ENCODE data around the gene POLR1C. TPM values are rescaled to one million over a fixed set of nuclear protein-coding genes. Genes with fewer than 3 reads are reported as not detected.
A peak's percentile ranks its signal among the peaks of the same experiment; 100 is the strongest.
"Not testable (repeated sequence)": the region's sequence is repeated elsewhere in the genome, so short reads cannot be mapped to it uniquely, and the experiment has no call there.

Gene POLR1C, protein sequence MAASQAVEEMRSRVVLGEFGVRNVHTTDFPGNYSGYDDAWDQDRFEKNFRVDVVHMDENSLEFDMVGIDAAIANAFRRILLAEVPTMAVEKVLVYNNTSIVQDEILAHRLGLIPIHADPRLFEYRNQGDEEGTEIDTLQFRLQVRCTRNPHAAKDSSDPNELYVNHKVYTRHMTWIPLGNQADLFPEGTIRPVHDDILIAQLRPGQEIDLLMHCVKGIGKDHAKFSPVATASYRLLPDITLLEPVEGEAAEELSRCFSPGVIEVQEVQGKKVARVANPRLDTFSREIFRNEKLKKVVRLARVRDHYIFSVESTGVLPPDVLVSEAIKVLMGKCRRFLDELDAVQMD
- total RNA-seq = 22.7 TPM

- H3K27me3 ChIP-seq (ENCODE audit: insufficient read depth, low read length) = no peaks in the 10 kb centered on the region
- H3K9me3 ChIP-seq (ENCODE audit: low read depth, low read length) = no peaks in the 10 kb centered on the region
- peak within 1 kb of the TSS; percentile 85 for H3K4me3 ChIP-seq (ENCODE audit: low read length)
- peaks cover 37% of the 10 kb centered on the region for H3K4me1 ChIP-seq (ENCODE audit: insufficient read depth, low read length)
These were observed at the start of gene POLR1C, which contains the start of gene YIPF3 for GRCh38 chr6:43516697-43517504. Gene POLR1C, plus strand, starts transcription at chr6:43517089. Its CDS starts 21 bp downstream, at chr6:43517110. Gene YIPF3, minus strand, starts transcription at chr6:43516926. Its CDS starts 119 bp downstream, at chr6:43516807.

DNA sequence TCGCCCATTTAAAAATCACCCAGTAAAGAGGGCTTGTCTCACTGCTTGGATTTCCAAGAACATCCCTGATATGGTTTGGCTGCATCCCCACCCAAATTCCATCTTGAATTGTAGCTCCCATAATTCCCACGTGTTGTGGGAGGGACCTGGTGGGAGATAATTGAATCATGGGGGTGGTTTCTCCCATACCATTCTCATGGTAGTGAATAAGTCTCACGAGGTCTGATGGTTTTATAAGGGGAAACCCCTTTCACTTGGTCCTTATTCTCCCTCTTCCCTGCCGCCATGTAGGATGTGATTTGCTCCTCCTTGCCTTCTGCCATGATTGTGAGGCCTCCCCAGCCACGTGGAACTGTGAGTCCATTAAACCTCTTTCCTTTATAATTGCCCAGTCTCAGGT lies 49.6 kb upstream of the POLR1C start:
- peaks cover 11% of the 10 kb centered on the region for H3K27me3 ChIP-seq (ENCODE audit: insufficient read depth, low read length)
- H3K4me1 ChIP-seq (ENCODE audit: insufficient read depth, low read length); H3K9me3 ChIP-seq (ENCODE audit: low read depth, low read length); H3K4me3 ChIP-seq (ENCODE audit: low read length): not testable (repeated sequence)

GRCh38 chr6:43467752-43468151 lies 49.1 kb upstream of the POLR1C start:
- Histone ChIP-seq H3K4me1 (ENCODE audit: insufficient read depth, low read length) (no peaks in the 10 kb centered on the region), H3K9me3 (ENCODE audit: low read depth, low read length) (no peaks in the 10 kb centered on the region), H3K27me3 (ENCODE audit: insufficient read depth, low read length) (peaks cover 8% of the 10 kb centered on the region), H3K4me3 (ENCODE audit: low read length) (no peak overlapping the region)

GRCh38 chr6:43468240-43468639 lies 48.6 kb upstream of the POLR1C start:
- Histone ChIP-seq H3K4me3 (ENCODE audit: low read length) (no peak overlapping the region), H3K9me3 (ENCODE audit: low read depth, low read length) (no peaks in the 10 kb centered on the region), H3K4me1 (ENCODE audit: insufficient read depth, low read length) (no peaks in the 10 kb centered on the region), H3K27me3 (ENCODE audit: insufficient read depth, low read length) (peaks cover 5% of the 10 kb centered on the region)

GRCh38 chr6:43468748-43469681 lies 47.9 kb upstream of the POLR1C start:
- Histone ChIP-seq H3K9me3 (ENCODE audit: low read depth, low read length) (no peaks in the 10 kb centered on the region), H3K4me1 (ENCODE audit: insufficient read depth, low read length) (no peaks in the 10 kb centered on the region), H3K27me3 (ENCODE audit: insufficient read depth, low read length) (no peaks in the 10 kb centered on the region)

DNA sequence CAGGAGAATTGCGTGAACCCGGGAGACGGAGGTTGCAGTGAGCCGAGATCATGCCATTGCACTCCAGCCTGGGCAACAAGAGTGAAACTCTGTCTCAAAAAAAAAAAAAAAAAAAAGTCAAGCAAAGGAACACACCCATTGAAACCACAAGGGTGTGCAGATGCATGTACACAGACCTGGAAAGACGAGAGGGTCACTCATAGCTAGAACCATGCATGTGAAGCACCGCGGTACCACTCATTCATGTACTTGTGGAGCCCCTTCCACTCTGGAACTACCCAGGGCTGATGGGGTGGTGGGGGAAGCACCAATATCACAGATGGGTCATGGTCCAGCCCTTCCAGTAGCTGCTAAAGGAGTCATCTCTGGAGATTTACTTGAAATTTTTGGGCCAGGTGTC lies 46.9 kb upstream of the POLR1C start:
- Histone ChIP-seq H3K27me3 (ENCODE audit: insufficient read depth, low read length) (no peaks in the 10 kb centered on the region), H3K4me1 (ENCODE audit: insufficient read depth, low read length) (no peaks in the 10 kb centered on the region), H3K4me3 (ENCODE audit: low read length) (no peak overlapping the region), H3K9me3 (ENCODE audit: low read depth, low read length) (no peaks in the 10 kb centered on the region)

More at GRCh38 chr6:43468748-43469681, 47.9 kb upstream of the POLR1C start:
- no peak overlapping the region for H3K4me3 ChIP-seq (ENCODE audit: low read length)

- Histone ChIP-seq H3K9me3 (ENCODE audit: low read depth, low read length) (no peaks in the 10 kb centered on the region), H3K27me3 (ENCODE audit: insufficient read depth, low read length) (no peaks in the 10 kb centered on the region), H3K4me3 (ENCODE audit: low read length) (no peak overlapping the region), H3K4me1 (ENCODE audit: insufficient read depth, low read length) (no peaks in the 10 kb centered on the region)
These were observed 45.5 kb upstream of the POLR1C start for GRCh38 chr6:43471399-43471798.

GRCh38 chr6:43472515-43472914 lies 44.4 kb upstream of the POLR1C start:
- Histone ChIP-seq H3K27me3 (ENCODE audit: insufficient read depth, low read length) (no peaks in the 10 kb centered on the region), H3K4me3 (ENCODE audit: low read length) (no peak overlapping the region), H3K4me1 (ENCODE audit: insufficient read depth, low read length) (peaks cover 5% of the 10 kb centered on the region), H3K9me3 (ENCODE audit: low read depth, low read length) (no peaks in the 10 kb centered on the region)

GRCh38 chr6:43475516-43475915 lies 41.4 kb upstream of the POLR1C start:
- H3K9me3 ChIP-seq (ENCODE audit: low read depth, low read length) = no peaks in the 10 kb centered on the region
- H3K27me3 ChIP-seq (ENCODE audit: insufficient read depth, low read length) = no peaks in the 10 kb centered on the region
- no peak overlapping the region for H3K4me3 ChIP-seq (ENCODE audit: low read length)
- H3K4me1 ChIP-seq (ENCODE audit: insufficient read depth, low read length) = peaks cover 16% of the 10 kb centered on the region

GRCh38 chr6:43476746-43477145 lies 40.1 kb upstream of the POLR1C start:
- H3K27me3 ChIP-seq (ENCODE audit: insufficient read depth, low read length) = no peaks in the 10 kb centered on the region
- no peaks in the 10 kb centered on the region for H3K9me3 ChIP-seq (ENCODE audit: low read depth, low read length)
- H3K4me3 ChIP-seq (ENCODE audit: low read length) = peak overlapping the region; percentile 53
- peaks cover 16% of the 10 kb centered on the region for H3K4me1 ChIP-seq (ENCODE audit: insufficient read depth, low read length)

- H3K9me3 ChIP-seq (ENCODE audit: low read depth, low read length) = no peaks in the 10 kb centered on the region
- H3K4me1 ChIP-seq (ENCODE audit: insufficient read depth, low read length) = peaks cover 16% of the 10 kb centered on the region
- H3K27me3 ChIP-seq (ENCODE audit: insufficient read depth, low read length) = no peaks in the 10 kb centered on the region
- H3K4me3 ChIP-seq (ENCODE audit: low read length) = peak within 1 kb of the TSS; percentile 53
These were observed 39.5 kb upstream of the POLR1C start, which contains the start of gene TJAP1 for GRCh38 chr6:43477235-43478007. Gene TJAP1, plus strand, starts transcription at chr6:43477570. Its CDS starts 21,432 bp downstream, at chr6:43499002.

DNA sequence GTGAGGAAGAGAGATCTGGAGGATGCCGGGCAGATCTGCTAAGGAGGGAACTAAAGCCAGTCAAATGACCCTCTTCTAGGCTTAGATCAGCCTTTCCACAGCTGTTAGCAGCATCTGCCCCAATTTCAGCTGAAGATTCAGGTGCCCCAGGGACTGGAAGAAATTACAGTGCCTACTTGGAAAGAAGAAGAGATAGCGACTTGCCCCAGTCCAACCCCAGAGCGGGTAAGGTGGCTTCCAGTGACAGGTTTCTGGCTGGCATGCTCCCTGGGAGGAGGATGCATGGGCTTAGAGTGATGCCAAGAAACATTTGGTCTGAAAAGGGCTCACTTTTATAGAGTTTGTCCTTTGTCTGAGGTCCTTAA lies 38.9 kb upstream of the POLR1C start:
- no peaks in the 10 kb centered on the region for H3K27me3 ChIP-seq (ENCODE audit: insufficient read depth, low read length)
- H3K4me1 ChIP-seq (ENCODE audit: insufficient read depth, low read length) = peaks cover 16% of the 10 kb centered on the region
- no peaks in the 10 kb centered on the region for H3K9me3 ChIP-seq (ENCODE audit: low read depth, low read length)
- peak overlapping the region; percentile 53 for H3K4me3 ChIP-seq (ENCODE audit: low read length)

DNA sequence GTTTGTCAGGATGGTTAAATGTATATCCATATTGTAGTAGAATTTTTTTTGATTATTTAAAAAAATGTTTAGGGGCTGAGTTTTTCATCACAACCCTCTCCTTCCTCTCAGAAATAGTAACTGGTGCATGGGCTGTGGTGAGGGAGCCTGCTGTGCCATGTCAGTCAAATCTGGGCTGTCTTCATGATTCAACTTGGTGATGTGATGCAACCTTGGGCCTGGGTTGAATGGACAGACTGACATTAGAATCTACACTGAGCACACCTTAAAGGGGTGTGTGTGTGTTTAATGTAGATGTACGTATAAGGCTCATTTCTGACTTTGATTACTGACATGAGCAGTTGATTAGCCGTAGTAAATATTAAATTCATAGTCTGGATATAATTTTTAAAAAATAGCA lies 35.8 kb upstream of the POLR1C start:
- Histone ChIP-seq H3K4me1 (ENCODE audit: insufficient read depth, low read length) (peaks cover 16% of the 10 kb centered on the region), H3K27me3 (ENCODE audit: insufficient read depth, low read length) (no peaks in the 10 kb centered on the region), H3K4me3 (ENCODE audit: low read length) (no peak overlapping the region), H3K9me3 (ENCODE audit: low read depth, low read length) (no peaks in the 10 kb centered on the region)

- peaks cover 15% of the 10 kb centered on the region for H3K4me1 ChIP-seq (ENCODE audit: insufficient read depth, low read length)
- no peaks in the 10 kb centered on the region for H3K27me3 ChIP-seq (ENCODE audit: insufficient read depth, low read length)
- H3K4me3 ChIP-seq (ENCODE audit: low read length) = no peak overlapping the region
- no peaks in the 10 kb centered on the region for H3K9me3 ChIP-seq (ENCODE audit: low read depth, low read length)
These were observed 35.2 kb upstream of the POLR1C start for GRCh38 chr6:43481591-43482236.

All from mononuclear cell (primary cell).